GM19467 (cell line): ENCODE data around the gene NFE2.

Source experiments
- ATAC-seq: cut with Tn5 transposase; IDR thresholded peaks from one replicate; pipeline ENCODE4 v1.9.1; 2021; ENCODE audit warnings: mild to moderate bottlenecking, moderate library complexity; ENCODE audit not compliant: unreplicated experiment

The NFE2 gene

DNA sequence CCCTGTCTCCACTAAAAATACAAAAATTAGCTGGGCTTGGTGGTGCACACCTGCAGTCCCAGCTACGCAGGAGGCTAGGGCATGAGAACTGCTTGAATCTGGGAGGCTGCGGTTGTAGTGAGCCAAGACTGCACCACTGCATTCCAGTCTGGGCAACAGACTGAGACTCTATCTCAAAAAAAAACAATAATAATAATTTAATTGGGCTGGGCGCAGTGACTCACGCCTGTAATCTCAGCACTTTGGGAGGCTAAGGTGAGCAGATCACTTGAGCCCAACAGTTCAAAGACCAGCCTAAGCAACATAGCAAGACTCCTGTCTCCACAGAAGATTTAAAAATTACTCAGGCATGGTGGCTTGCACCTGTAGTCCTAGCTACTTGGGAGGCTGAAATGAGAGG, 47.6 kb downstream of the NFE2 start:
- no peak for ATAC-seq

DNA sequence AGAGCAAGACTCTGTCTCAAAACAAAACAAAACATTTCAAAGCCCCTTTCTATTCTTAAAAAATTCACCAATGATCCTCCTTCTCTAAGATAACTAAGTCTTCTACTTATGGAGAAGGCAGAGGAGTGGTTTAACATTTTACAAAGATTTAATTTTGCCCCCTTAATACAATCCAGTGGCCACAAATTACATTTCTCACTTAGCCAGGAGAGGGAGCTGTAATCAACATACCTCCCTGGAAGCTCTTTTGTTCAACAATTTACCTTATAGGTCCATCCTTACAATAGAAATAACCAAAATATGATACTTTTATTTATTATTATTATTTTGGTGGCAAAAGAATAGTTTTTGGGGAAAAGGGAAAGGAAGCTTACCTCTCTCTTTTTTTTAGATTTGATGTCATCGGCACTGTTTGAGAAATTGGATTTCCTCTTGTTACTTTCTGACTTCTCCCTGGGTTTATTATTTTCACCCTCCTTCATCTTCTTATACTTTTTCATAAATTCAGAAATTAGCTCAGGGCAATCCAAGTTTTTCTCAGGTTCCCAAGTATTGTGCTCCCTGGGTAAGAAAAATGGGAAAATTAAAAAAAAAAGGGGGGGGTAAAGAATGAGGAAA, 49.0 kb downstream of the NFE2 start:
- no peak for ATAC-seq

DNA sequence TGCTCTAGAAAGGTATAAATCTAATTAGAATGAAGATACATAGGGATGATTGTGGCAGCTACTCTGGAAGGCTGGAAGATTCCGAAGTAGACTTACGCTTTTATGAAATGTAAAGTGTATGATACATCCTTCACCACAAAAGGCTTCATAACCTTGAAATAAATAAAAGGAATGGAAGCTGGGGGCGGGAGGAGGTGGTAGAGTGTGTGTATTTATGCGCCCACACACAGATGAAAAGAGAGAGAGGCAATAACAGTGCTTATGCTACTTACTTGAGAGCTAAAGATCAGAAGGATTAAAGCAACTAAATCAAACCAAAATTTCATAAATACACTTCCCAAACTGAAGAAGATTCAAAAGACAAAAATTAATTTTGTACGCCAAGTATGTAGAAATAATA, 51.3 kb downstream of the NFE2 start:
- no peak for ATAC-seq

DNA sequence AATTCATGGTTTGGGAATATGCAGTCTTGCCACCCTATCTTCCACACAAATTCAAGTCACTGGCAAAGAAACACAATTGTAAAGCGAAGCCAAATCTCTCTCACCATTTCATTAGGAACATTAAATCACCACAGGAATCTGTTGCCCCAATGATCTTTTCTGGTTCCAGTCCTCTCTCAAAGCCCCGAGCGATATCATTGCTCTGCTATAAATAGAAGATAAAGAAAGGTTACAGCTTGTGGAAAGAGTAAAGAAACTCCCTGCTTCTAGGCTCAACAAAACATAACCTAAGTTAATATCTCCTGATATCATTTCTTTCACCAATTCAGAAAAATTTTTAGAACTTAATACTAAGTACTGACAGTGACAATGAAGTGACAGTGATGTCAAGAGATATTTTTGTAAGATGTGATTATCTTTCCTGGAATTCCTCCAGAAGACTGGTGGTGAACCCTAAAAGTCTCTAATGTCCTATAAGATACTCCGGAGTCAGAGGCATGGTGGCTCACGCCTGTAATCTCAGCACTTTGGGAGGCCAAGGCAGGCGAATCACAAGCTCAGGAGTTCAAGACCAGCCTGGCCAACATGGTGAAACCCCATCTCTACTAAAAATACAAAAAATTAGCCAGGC, 54.7 kb downstream of the NFE2 start:
- ATAC-seq, result no peak
